GM18951 (cell line): Measurements from ENCODE around the gene NRBP1.

ENCODE experiments used
- POLR2A ChIP-seq: IDR thresholded peaks from 4 replicates; pipeline ENCODE4 v1.6.1; 2011; ENCODE audit warnings: mild to moderate bottlenecking; ENCODE audit not compliant: insufficient read length, insufficient read depth; ENCODE audit errors: extremely low read depth
- in situ Hi-C: fragments of 300-500 bp; cut with MboI; formaldehyde crosslinking; loops from one replicate; pipeline ENCODE4 v1.12.0; 2022; ENCODE audit warnings: low sequenced_read_pairs, mixed read lengths, inconsistent platforms; ENCODE audit not compliant: unreplicated experiment

The NRBP1 gene

GRCh38 chr2:27428213-27428977 is at the start of gene NRBP1:
Gene NRBP1 (plus strand): TSS chr2:27428631. CDS start chr2:27433274, 4,643 bp downstream.
- in situ Hi-C loops = no loop called here
- TF ChIP-seq POLR2A = peak; percentile 93

- in situ Hi-C loops = no loop called here
- no peak for TF ChIP-seq POLR2A
These were observed 49.6 kb upstream of the NRBP1 start for GRCh38 chr2:27378809-27379290.

GRCh38 chr2:27379383-27379835 is 49.0 kb upstream of the NRBP1 start:
- in situ Hi-C loops = no loop called here
- TF ChIP-seq POLR2A = no peak

- in situ Hi-C loops = no loop called here
- no peak for TF ChIP-seq POLR2A
These were observed 48.4 kb upstream of the NRBP1 start for GRCh38 chr2:27379836-27380625.

GRCh38 chr2:27380626-27381545 is 47.5 kb upstream of the NRBP1 start, which contains the start of gene ZNF513:
Gene ZNF513 (minus strand): TSS chr2:27380734. CDS start chr2:27380526, 208 bp downstream.
- TF ChIP-seq POLR2A = peak; percentile 66
- in situ Hi-C loops = no loop called here

DNA sequence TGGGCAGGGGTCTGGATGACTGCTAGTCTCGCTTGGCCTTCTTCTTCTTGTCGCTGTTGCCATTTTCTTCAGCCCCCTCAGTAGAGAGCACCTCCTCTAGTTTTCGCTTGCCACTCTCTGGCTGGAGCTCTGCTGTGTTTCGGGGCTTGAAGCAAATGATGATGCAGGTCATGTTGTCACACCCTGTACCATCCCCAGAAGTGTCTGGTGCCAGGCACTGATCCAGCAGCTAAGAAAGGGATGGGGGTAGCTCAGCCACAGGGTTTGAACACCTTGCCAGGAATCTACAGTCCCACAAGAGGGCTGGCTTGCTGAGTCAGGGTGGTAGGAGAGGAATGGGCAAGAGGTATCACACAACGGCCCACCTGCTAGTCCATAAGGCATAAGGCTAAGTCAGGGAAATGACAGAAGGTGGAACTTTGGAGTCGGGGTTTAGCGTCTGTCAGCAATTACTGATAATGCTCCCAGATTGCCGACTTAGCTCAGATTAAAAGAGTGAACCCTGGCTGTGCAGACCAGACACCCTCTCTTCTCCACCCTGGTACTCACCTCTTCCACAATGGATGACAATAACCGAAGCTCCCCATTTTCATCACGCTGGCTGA is 46.8 kb upstream of the NRBP1 start:
- in situ Hi-C loops = no loop called here
- no peak for TF ChIP-seq POLR2A

GRCh38 chr2:27390822-27391679 is 37.4 kb upstream of the NRBP1 start:
- no peak for TF ChIP-seq POLR2A
- in situ Hi-C loops = no loop called here

DNA sequence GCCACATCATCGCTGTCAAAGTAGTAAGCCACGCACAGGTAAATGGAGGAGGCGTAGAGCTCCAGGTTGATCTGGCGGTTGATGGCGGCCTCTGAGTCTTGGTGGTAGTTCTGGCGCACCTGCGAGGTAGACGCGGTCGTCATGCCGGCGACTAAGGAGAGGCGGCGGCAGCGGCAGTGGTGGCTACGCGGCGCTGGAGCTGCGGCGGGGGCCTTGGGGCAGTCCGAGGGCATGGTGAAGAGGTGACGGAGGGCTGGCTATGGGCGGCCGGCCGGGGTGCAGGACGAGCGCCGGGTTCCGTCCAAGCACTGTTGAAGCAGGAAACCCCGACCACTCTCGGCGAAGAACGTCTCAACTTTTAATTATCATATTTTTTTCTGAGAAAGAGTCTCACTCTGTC is 35.2 kb upstream of the NRBP1 start:
- in situ Hi-C loops = no loop called here
- no peak for TF ChIP-seq POLR2A

- in situ Hi-C loops = no loop called here
These were observed 29.5 kb upstream of the NRBP1 start for GRCh38 chr2:27398962-27399361.

DNA sequence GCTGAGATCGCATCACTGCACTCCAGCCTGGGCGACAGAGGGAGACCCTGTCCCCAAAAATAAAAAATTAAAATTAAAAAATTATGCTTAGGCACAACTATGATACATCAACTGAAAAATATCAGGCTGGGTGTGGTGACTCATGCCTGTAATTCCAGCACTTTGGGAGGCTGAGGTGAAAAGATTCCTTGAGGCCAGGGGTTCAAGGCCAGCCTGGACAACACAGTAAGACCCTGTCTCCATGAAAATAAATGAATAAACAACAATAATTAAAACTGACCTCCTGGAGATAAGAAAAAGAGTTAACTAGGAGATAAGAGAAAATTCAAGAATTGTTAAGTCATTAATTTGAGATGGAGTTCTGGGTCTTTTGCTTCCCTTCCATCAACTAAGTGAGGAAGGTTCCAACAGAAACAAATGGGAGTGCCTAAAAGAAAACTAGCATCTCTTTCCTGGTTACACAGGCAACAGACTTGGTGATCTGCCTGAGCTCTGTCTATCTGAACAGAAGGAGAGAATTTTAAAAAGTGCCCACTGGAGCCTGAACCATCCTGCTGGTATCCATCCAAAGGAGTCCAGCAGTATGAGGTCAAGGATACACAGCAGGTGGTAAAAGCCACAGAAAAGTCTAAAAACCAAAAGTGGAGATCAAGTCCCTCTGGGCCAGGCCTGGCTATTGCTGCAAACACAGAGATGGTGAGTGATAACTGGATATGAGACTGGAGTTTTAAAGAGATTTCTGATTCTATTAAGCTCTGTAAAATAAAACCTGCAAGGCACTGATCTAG is 27.9 kb upstream of the NRBP1 start:
- in situ Hi-C loops = no loop called here
- no peak for TF ChIP-seq POLR2A

More at GRCh38 chr2:27398962-27399361, 29.5 kb upstream of the NRBP1 start:
- TF ChIP-seq POLR2A = no peak
